ACHN (cell line): ENCODE results near the gene ZNRF2.

Experiments used
- DNase-seq: peaks from one replicate; pipeline ENCODE4 v3.0.0-alpha.2; 2015
- in situ Hi-C: cut with HindIII; loops from 2 replicates; pipeline ENCODE4 v1.10.0; 2017; ENCODE audit warnings: low sequenced_read_pairs, low pct_ligation_motif_present, low pct_unique_long_range_greater_than_20kb

The ZNRF2 gene

DNA sequence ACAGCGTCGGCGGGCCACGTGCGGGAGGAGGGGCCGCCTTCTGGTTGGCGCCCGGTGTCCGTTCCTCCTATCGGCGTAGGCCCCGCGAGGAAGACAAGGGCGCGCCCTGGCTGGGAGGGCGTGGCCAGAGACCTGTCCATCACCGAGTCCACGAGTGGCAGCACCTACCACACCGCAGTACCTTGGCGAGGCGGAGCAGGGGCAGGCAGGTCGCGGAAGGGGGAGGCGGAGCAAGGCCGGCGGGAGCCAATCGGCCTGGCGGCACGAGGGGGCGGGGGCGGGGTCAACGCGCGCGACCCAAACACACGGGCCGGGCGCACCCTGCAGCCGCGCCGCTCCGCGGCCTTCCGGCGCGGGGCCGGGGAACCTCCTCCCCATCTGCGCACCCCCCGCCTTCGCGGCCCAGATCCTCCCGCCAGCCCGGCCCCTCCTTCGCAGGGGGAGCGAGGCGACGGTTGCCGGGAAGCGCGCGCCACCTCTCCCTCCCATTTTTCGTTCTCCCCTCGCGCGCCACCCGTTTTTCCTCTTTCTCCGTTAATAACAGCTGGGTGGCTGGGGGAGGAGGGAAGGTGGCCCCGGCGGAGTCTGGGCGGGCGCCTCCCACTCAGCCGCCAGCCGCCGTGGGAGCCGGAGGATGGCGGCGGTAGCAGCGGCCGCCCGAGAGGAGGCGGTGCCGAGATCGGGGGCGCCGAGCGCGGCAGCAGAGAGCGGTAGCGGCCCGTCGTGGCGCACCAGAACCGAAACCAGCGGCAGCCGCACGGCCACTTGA, at the start of gene ZNRF2:
Gene ZNRF2 (plus strand): TSS at position 300 of the 769 bp plus-strand sequence. CDS start 761 bp downstream, outside the sequence.
- in situ Hi-C loops, result no loop called here
- DNase-seq, result peak; percentile 100

DNA sequence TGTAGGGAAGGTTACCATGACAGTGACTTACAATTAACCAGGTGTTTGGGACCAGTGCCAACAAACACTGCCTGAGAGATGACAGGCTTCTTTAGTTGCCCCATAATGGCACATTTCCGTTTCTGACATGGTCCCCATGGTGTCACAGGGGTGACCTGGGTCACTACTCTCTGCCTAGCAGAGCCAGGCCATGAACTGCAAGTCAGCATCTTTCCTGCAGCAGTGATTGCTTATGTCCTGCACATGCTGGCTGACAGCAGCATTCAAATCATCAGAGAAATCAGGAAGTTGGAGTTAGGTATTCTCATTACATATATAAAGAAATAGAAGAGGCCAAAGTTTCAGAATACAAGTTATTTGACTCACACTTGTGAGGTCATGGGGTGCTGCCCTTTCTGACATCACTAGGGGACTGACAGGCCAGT, 47.1 kb upstream of the ZNRF2 start:
- in situ Hi-C loops, result no loop called here
- no peak for DNase-seq

DNA sequence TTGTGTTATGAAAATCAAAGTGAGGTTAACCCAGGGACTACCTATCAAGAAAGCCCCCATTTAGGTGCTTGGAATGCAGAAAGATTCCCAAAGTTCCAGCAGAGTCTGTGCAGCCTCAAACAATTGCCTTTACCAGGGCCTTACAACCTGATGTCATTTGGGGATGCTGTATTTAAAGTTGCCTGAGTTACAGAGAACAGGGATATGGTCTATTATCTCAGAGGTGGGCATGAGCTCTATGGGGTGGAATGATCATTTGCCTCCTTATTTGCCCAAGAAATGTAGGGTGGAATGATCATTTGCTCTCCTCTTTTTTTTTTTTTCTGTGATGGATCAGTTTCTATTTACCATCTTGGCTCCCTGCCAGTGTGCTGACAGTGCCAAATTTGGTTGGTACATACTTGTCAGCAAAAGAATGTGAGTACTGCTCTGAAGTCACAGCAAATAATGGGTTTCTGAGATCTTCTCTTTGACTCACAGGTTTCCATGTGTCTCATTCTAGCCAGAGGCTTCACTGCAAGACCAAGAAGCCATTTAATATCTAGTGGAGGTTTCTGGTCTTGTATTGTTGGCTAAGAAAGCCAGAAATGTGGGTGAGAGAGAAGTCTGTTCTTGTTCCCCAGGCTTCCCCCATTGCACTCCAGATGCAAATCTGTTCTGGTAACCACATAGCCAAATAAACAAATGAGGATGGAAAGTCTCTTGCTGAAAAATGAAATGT, 45.5 kb upstream of the ZNRF2 start:
- in situ Hi-C loops, result no loop called here
- DNase-seq, result peak; percentile 38

DNA sequence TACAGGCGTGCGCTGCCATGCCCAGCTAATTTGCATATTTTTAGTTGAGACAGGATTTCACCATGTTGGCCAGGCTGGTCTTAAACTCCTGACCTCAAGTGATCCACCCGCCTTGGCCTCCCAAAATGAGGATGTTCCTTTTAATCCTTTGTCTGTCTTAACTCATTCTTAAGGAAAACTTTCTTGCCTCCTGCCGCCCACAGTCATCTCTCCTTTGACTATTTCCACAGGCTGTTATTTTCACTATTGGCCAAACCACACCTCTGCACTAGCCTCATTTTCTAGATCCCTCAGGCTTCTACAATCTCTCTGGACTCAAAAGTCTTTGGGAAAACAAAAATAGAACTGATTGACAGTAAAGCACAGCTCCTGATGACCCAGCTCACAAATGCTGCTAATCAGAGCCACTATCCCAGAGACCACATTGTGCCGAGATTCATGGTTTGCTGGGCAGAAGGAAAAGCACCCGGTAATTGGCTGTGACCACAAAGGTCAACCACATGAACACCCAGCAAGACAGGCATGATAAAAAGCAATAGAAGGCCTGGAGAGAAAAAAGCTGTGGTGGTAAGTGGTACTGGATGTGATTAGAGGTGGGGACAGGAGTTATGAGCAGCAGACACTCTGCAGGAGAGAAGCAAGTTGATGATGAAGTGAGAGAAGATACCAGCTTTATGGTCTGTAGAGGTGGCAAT, 44.1 kb upstream of the ZNRF2 start:
- in situ Hi-C loops, result no loop called here
- no peak for DNase-seq

DNA sequence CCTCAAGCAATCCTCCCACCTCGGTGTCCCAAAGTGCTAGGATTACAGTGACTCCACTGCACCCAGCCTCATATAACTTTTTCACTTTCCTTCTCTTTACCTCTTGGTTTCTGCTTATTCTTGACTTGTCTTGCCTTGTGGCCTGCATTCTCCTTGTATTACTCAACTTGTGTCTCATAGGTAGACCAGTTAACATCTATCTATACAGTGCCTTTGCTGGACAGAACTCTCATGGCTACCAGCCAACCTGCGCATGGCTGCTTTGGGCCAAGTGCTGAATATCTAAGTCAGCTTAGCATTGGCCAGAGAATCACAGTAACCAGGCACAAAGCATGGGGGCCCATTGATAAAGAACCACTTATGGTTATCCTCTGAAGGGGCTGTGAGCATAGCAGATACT, 42.6 kb upstream of the ZNRF2 start:
- peak; percentile 16 for DNase-seq
- in situ Hi-C loops, result no loop called here

DNA sequence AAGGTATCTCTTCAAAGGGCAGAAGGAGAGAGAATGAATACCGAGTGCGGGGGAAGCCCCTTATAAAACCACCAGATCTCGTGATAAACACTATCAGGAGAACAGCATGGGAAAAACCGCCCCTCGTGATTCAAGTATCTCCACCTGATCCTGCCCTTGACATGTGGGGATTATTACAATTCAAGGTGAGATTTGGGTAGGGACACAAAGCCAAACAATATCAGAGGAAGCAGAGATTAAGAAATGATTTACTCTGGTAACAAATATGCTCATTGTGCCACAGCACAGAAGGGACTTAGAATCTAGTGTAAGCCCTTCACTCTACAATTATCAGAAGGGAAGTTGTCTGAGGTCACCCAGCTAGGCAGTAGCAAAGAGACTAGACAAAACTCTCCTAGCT, 40.1 kb upstream of the ZNRF2 start:
- in situ Hi-C loops, result no loop called here

DNA sequence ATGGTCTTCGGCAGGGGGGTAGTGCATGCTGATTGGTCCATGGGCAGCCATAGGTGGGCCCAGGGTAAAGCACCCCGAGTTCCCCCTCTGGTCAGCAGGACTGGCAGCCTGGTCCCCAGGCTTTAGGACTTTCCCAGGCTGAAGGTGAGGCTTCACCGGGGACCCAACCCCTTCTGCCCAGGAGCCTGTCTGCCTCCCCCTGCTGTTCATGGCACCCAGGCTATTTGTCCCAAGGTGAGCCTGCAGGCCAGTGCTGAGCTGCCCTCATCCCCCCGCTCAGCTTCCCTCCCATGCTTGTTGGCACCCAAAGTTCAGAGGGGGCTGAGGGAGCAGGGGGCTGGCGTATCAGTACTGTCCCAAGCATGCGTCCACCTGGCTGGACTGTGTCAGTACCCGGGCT, 38.5 kb upstream of the ZNRF2 start:
- no peak for DNase-seq
- in situ Hi-C loops, result no loop called here

More for the DNA sequence above, 40.1 kb upstream of the ZNRF2 start:
- no peak for DNase-seq

DNA sequence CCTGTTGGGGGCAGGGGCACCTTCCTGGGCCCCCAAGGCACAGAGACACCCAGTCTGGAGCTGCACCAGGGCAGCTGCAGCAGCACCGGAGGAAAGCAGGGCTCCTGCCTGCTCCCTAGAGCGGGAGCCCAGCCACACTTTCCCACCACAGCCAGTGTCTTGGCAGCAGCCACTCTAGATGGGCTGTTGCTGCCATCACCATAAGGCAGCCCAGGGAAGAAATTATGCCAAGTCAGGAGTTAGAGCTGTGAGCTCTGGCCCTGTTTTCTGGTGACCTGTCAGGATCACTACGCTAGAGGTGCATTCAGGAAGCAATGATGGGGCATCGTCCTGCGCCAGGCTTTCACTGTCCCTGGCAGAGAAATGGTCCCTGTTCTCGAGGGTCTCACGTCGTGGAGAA, 38.0 kb upstream of the ZNRF2 start:
- DNase-seq, result no peak
- in situ Hi-C loops, result no loop called here

DNA sequence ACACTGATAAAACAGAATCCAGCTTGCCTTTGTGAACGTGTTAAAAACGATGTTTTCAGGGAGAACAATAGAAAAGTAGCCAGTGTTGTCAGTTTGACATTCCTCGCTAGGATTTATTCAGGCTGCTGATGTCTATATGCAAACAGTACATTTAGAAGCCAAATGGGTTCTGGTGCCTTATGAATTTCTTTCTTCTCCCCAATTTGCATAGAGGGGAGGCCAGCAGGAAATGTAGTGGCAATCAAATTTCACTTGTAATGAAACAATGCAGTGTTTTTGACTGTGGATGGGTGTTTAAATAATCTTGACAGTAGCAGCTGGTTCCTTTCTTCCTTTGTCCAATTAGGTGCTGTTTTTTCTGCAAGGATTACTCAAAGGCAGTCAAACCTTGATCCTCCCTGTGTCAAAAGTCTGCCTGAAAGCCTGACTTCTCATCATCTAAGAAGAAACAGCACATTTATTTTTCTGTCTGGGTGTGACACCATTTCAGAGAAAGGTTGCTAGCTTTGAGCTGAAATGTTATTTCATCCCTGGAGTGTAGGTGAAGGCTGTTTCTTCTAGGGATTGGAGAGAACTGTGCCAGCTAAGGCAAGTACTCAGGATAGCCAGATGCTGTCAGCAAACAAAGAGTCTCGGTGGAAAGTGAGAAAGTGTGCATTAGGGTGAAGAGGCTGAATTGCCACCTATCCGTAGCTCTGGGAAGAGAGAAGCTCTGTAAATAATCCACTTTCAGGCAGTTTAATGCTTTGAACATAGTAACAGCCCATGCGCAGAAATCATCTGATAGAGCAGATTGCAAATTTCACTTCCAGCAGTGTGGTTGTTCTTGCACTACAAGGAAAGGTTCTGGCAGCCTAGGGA, 36.6 kb upstream of the ZNRF2 start:
- no peak for DNase-seq
- in situ Hi-C loops, result no loop called here

DNA sequence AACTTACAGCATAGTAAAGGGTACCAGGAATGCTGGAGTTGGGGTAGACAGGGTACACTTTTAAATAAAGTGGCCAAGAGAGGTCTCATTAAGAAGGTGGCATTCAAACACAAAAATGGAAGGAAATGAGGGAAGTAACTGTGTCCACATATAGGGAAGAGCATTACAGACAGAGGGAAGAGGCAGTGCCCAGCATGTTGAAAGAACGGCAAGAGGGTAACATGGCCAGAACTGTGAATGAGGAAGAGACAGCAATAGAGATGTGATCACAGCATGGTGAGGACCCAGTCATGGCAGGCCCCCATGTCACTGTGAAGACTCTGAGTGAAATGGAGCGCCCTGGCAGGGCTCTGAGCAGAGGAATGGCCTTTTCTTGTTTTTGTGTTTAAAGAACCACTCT, 35.1 kb upstream of the ZNRF2 start:
- in situ Hi-C loops, result no loop called here
- no peak for DNase-seq

DNA sequence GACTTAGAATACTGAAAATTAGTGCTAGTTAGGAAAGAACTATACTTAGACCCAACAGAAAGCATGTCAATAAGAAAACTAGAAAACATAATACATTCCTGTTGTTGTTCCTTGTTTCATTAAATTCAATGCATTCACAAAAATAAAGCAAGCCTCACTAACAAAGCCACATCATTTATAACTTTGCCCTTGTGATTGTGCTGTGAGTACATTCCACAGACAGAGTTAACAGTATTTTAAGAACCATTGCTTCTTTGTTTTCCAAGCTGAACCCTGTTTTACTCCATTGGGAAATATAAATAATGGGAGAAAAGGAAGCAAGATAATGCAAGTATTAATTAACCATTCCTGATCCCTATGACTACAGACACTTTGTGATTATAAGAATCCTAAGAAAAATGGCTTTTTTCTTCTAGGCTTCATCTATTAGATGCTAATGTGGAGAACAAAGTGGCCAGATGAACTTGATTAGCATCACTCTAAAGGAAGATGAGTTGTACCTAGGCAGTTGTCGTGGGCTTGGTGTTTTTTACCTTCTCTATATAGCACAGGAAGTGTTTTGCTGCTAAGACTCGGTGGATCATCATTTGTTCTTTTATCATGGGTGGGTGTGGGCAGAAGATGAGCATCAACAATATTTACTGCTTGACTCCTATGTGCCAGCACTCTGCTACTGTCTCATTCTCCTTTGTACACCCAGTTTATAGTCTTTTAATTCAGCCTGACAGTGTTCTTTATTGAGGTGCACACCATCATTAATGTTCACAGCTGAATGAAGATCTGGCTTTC, 34.2 kb upstream of the ZNRF2 start:
- in situ Hi-C loops, result no loop called here
- DNase-seq, result no peak

DNA sequence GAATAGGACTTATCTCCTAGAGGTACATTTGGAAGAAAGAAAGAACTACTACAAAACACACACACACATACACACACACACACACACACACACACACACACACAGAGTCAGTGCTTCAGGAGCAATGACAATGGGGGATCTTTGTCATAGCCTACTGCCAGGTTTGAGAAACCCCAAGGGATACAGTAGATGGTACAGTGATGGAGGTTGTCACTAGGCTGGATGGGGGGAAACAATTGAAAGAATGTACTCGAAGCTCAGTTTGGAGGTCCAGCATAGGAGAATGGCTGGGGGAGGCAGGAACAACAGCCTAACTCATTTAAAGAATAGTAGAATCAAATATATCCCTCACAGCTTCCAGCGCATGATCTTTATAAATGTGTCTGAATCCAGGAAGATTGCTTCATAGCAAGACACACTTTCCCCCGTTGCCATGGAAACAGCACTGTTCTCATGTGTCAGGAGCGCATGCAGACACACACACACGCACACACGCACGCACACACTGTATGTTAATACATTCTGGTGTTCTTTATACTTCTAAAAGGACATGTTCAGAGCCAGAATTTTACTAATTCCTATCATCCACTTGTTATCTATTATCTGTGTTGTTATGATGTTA, 32.6 kb upstream of the ZNRF2 start:
- in situ Hi-C loops, result no loop called here
- no peak for DNase-seq

DNA sequence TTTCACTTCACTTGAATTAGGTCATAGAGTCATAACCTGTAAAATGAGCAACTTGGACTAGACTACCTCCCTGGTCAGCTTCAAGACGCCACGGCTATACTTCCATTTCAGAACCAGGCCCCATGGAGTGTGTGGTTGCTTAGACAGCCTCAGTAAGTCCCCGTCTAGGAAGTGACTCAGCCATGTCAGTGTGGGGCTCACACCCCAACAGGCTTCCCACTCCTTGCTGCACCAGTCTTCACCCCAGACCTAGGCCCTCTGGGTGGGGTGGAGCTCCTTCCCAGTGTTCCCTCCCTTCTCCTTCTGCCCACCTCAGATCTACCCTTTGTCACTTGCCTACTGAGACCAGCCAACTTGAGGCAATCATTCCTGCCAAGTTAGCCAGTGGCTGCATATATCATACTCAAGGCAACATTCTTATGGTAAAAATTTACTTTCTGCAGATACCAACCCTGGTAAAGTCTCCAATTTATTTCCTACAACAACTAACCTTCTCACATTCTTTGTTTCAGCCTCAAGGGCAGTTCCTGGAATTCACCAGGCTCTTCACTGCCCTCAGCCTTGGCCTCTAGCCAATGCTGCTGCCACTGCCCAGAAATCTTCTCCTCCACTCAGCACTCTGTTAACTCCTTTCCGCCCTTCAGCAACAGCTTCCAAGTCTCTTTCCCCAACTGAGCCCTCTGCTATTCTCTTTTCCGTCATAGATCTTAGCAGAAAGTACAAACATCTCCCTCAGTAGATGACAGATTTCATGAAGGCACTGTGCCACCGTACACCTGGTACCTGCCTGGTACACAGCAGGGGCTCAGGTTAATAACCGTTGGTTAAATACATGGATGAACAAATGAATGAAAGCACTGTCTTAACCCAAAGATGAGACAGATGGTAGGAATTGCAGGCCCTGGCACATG, 31.3 kb upstream of the ZNRF2 start:
- in situ Hi-C loops, result no loop called here
- DNase-seq, result peak; percentile 91

DNA sequence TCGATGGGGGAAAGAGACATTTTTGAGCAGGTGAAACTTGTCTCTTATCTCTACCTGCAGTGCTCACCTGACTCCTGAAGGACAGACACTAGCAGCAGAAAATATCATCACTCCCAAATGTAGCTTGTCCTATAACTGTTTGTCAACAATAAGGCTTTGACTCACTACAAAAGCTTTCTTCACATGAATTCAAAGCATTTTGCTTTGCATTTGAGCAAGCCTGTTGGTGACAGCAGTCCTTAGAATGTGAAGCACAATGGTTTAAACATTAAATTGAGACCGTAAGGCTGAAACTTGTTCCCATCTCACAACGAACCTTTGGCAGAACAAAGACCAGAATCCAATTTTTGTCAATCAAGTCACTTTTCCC, 30.6 kb upstream of the ZNRF2 start:
- DNase-seq, result peak; percentile 37
- in situ Hi-C loops, result no loop called here

DNA sequence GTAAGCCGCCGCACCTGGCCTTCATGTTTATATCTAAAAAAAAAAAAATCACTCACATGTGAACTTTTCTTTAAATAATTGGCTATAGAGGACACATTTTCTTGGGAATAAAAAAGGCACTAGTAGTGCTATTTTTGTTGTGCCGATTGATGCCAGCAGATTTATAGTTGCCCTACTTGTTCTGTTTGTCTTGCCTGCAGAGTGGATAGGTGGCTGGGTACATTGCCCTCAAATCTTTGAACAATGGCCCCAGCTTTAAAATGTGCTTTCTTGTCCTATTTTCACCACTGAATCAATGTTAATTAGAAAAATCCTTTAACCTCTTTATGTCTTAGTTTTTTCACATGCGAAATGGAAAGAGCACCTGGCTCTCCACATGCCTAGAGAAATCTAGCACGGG, 30.1 kb upstream of the ZNRF2 start:
- no peak for DNase-seq
- in situ Hi-C loops, result no loop called here

DNA sequence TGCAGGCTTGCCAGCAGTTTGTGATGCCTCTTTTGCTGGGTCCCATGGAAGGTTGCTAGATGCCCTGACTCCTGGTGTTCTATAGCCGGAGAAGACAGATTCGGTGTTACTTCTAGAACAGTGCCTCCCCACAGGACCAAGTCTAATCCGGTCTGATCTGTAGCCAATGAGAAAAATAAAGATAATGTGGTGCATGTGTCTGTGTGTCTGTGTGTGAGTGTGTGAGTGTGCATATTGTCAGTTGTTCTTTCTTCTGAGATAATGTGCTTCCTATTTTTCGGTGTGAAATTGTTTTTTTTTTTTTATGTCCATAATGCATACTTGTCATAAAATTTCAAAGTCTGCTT, 29.7 kb upstream of the ZNRF2 start:
- DNase-seq, result no peak
- in situ Hi-C loops, result no loop called here
